HG03520 (cell line): ENCODE results near the gene TOM1L2.

Source experiments
- ATAC-seq: cut with Tn5 transposase; IDR thresholded peaks from one replicate; pipeline ENCODE4 v1.9.1; 2021; ENCODE audit warnings: mild to moderate bottlenecking, moderate library complexity; ENCODE audit not compliant: unreplicated experiment

The TOM1L2 gene

GRCh38 chr17:17837966-17838962 lies 133.9 kb downstream of the TOM1L2 start:
- ATAC-seq, result no peak

DNA sequence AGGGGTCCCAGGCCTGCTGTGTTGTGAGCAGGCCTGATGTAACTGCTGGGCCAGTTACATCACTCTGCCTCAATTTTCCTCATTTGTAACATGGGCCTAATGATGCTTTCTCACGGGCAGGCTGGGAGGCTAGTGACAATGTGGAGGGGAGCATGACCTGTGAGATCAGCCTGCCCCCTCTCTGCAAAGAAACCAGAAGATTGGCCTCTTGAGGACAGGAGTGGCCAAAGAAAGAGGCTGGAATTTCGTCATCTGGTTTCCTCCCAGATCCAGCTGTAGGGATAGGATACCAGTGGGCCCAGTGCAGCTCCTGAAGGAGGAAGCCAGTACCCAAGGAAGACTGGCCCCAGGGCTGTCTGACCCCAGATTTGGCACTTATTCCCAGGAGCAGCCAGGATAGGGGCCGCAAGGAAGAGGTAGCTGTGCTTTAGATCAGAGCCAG lies 134.8 kb downstream of the TOM1L2 start:
- no peak for ATAC-seq

- peak; percentile 16 for ATAC-seq
Measured at GRCh38 chr17:17836818-17837379, 135.3 kb downstream of the TOM1L2 start, which contains the start of gene SREBF1. SREBF1 (minus strand) TSS chr17:17836986; CDS start chr17:17836817, 169 bp downstream.

- ATAC-seq, result peak; percentile 69
Measured at GRCh38 chr17:17836250-17836817, 135.9 kb downstream of the TOM1L2 start.

DNA sequence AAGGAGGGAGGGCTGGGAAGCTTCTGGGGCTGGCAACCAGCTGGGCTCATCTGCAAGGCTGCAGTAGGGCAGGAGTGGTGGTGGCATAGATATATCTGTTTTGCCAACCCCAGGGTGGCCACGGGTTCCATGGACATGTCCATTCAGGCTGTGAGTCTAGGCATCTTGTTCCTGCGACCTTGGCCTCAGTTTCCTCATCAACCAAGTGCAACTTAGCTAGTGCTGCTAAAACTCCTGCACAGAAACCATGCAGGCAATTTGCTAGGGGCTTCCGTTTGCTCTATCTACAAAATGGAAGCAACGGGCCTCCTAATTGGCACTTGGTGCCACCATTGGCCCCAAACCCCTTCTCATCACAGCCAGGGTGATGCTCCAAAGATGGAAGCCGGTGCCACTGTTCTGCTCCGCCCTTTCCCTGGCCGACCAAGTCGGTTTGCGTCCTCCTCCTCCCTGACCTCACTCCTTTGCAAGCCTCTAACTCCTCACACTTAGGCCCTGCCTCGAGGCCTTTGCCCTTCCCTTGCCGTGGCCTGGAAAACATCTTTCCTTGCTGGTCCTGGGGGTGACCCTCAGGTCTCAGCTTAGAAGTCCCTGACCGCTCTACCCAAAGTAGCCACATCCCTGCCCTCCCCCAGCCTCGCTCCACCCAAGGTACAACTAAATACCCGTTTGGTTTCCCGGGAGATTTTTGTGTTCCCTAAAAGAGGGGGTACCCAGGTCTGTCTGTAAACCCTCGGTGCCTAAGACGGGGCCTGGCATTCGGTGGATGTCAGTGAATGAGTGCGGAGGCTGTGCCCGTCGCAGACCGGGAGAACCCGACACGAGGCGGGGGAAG lies 136.6 kb downstream of the TOM1L2 start:
- ATAC-seq, result no peak

DNA sequence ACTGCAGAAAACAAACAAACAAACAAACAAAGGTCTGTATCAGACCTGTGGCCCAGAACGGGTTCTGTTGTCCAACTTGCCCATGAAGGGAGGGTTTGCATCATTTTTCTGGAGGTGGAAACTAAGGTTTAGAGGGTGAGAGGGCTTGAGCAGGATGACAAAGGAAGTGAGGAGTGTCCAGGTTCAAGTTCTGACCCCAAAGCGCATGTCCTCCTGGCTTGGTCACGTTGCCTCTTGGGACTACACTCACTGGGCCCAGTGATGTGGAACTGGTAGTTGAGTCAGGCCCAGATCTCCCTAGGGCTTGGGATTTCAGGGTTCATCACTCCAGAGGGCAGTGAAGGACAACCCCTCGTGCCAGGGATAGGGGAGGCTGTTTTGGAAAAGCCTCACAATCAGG lies 137.2 kb downstream of the TOM1L2 start:
- no peak for ATAC-seq

DNA sequence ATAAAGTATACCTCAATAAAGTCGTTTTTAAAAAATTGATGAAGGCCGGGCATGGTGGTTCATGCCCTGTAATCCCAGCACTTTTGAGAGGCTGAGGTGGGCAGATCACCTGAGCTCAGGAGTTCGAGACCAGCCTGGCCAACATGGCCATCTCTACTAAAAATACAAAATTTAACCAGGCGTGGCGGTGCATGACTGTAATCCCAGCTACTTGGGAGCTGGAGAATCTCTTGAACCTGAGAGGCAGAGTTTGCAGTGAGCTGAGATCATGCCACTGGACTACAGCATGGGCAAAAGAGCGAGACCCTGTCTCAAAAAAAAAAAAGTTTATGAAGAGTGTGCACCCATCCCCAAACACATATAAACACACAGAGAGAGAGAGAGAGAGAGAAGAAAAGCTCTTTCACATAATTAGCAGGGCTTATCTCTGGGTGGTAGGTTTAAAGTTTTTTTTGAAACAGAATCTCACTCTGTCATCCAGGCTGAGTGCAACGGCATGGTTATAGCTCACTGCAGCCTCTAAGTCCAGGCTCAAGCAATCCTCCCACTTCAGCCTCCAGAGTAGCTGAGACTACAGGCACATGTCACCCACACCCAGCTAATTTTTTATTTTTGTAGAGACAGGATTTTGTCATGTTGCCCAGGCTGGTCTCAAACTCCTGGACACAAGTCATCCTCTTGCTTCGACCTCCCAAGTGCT lies 138.4 kb downstream of the TOM1L2 start:
- no peak for ATAC-seq

- no peak for ATAC-seq
Measured at GRCh38 chr17:17832032-17832363, 140.2 kb downstream of the TOM1L2 start.

GRCh38 chr17:17831208-17832031 lies 140.8 kb downstream of the TOM1L2 start:
- ATAC-seq, result no peak

GRCh38 chr17:17830740-17831207 lies 141.4 kb downstream of the TOM1L2 start:
- no peak for ATAC-seq

GRCh38 chr17:17830269-17830567 lies 142.0 kb downstream of the TOM1L2 start:
- no peak for ATAC-seq

- no peak for ATAC-seq
Measured at GRCh38 chr17:17827826-17828621, 144.2 kb downstream of the TOM1L2 start.

- no peak for ATAC-seq
Measured at GRCh38 chr17:17826942-17827785, 145.0 kb downstream of the TOM1L2 start.

DNA sequence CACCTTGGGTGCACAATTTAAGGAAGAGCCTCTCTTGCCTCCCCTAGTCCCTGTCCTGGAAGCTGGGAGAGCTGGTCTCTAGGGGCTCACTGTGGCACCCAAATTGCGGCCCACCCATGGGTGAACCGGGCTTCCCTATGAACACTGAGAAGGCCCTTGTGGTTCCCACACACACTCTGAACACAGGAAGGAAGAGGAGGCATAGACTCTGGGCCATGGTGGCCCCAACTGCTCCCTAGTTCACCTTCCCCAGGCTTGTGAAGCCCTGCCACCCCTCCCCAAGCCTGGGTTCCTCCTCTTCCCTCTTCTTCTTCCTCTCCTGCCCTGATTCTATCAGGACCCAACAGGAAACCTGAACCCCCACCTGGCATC lies 145.9 kb downstream of the TOM1L2 start:
- no peak for ATAC-seq

DNA sequence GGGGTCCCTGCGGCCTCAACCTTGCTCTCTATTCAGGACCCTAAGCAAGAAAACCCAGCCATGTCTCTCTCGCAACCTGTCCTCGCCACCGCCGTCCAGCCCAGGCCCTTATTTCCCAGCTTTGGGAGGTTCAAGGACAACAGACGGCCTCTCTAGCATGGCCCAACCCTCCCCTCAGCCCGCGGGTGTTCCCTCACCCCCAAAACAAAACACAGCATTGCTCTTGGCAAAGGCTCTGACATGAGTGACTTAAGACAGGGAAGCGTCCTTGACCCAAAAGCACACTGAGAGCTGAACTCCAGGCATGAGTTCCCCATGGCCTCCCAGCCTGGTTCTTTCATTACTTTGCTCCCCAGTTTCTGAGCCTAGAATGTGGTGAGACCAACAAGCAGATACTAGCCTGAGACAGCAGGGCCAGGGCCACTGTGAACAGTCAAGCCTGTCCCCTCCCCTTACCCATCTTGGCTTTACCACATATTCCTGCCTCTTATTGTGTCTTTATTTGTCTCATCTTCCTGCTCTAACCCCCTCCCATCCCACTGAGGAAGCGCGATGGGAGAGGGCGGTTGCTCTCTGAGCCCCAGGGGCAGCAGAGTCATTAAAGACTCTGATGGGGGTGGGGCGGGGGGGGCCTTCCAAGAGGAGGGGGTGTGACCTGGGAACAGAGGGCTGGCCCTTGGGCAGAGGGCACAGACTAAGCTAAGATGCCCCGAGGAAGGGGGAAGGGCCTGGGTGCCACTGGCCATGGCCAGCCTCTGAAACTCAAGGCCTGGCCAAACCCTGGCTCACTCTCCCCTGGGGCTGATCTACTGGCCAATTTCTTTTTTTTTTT lies 147.2 kb downstream of the TOM1L2 start:
- no peak for ATAC-seq

DNA sequence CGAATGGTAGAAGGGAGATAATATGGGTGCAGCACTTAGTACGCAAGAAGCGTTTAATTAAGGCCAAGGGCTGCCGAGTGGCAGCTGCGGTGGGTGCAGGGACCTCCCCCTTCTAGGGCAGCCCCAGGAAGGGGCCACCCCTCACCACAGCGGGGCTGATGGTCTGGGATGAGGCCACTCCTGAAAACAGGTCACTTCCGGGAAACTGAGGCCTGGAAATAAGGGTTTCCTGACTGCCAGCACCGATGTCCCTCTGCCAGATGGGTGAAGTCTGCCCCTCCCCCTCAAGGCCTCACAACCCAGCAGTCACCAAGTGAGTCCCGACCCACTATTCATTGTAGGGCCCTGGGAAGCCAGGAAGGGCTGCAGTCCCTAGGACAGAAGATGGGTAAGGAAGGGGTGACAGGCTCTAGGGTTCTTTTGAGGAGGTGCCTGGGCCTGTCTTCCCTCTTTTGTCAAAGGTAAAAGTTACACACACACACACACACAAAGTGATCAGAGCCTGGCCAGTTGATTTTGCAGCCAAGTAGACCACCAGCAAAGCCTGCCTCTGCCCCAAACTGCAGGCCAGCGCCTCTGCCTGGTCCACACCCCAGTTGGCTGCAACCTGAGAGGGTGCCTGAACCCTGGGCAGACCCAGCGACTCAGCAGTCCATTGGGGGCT lies 147.9 kb downstream of the TOM1L2 start:
- ATAC-seq, result peak; percentile 10
